HG02763 (cell line): Measurements from ENCODE around the gene TTPAL.
"Not testable (repeated sequence)": the region's sequence is repeated elsewhere in the genome, so short reads cannot be mapped to it uniquely, and the experiment has no call there.

ENCODE experiments used
- ATAC-seq: cut with Tn5 transposase; IDR thresholded peaks from one replicate; pipeline ENCODE4 v1.9.1; 2021; ENCODE audit warnings: mild to moderate bottlenecking, moderate library complexity; ENCODE audit not compliant: unreplicated experiment

Gene TTPAL

DNA sequence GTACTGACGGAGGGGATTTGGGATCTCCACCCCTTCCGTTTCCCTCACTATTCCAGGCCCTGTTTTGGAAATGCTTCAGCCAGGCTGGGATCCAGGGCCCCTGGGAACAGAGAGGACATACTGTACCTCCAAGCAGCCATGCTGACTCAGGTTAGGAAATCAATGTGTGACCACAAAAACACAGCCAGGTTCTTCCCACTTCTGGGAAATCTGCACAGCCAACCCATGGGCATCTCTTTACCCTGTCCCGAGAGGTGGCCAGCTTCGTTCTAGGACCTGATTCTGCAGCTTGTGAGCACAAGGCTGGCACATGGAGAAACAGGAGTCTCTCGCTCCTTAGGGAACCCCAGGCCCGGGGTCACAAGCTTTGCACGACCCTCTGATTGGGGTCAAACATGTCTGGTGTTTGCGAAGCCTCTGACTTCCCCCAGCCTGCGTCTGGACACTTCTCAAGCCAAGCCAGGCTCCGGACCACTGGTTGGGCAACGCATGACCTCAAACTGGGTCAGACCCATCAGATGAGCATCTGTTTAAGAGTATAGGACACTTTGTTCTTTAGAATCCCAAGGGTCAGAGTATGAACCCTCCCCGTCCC is 8.3 kb upstream of the TTPAL start:
- no peak for ATAC-seq

DNA sequence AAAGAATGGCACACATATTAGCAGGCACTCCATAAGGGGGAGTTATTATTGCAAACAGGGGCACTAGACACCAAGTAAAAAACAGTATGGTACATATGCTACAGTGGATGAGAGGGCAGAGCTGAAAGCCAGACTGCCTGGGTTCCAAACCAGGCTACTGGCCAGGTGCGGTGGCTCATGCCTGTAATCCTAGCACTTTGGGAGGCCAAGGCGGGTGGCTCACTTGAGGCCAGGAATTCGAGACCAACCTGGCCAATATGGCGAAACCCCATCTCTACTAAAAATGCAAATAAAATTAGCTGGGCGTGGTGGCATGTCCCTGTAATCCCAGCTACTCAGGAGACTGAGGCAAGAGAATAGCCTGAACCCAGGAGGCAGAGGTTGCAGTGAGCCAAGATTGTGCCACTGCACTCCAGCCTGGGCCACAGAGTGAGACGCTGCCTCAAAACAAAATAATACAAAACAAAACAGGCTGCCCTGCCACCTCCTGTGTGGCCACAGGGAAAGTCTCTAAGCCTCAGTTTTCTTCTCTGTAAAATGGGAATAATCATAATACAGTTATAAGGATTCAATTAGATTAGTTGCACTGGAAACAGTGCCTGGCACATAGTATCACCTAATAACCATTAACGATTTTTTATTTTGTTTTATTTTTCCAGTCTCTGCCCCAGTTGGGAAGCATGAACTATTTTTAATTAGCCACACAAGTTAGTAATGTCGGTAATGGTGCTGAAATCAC is 7.5 kb upstream of the TTPAL start:
- no peak for ATAC-seq

DNA sequence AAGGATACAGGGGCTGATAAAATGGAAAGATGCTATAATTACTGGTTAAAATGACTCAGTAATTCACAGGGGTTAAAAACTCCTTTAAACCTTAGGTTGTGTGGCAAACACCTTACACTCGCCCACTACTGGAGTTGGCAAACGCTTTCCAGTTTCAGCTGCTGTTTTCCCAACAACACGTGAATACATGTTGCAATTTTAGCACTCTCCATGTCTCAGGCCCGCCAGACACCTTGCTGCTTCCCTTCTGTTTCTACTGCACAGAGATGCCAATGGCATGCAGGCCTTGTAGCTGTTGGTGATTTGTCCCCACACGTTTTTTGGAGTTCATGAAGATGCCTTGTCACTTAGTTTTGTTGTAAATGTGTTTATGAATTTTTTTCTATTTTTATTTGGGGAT is 5.3 kb upstream of the TTPAL start:
- ATAC-seq: no peak

DNA sequence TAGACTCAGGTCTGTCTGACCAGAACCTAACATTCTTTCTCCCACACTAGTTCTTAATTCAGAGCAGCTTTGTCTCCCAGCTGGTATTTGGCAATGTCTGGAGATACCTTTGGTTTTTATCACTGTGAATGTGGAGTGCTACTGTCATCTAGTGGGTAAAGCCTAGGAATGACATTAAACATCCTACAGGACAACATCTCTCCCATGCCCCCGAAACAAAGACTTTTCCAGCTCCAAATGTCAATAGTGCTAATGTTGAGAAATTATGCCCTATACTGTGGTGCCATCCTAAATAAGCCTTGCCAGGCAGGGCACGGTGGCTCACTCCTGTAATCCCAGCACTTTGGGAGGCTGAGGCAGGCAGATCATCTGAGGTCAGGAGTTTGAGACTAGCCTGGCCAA is 4.2 kb upstream of the TTPAL start:
- no peak for ATAC-seq

DNA sequence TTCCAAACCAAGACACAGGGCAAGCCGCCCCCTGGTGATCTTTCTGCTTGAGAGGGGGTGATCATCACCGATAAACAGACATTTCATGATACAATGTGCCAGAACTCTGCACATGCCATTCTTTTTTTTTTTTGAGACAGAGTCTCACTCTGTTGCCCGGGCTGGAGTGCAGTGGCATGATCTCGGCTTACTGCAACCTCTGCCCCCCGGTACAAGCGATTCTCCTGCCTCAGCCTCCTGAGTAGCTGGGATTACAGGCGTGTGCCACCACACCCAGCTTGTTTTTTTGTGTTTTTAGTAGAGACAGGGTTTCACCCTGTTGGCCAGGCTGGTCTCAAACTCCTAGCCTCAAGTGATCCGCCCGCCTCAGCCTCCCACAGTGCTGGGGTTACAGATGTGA is 3.4 kb upstream of the TTPAL start:
- ATAC-seq: not testable (repeated sequence)

DNA sequence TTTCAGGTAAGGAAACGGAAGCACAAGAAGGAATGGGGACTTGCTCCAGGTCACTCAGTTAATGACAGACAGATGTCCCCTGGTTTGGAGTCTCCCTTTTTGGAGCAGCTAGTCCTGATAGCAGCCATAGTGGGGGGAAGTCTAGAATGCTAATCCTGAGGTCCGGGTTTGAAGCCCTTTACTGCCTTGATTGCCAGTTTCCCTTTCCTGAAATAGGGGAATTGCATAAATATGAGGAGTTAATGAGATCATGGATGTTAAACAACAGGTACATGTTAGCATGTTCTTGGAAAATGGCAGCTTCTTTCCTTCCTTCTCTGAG is 341 bp upstream of the TTPAL start:
- no peak for ATAC-seq

DNA sequence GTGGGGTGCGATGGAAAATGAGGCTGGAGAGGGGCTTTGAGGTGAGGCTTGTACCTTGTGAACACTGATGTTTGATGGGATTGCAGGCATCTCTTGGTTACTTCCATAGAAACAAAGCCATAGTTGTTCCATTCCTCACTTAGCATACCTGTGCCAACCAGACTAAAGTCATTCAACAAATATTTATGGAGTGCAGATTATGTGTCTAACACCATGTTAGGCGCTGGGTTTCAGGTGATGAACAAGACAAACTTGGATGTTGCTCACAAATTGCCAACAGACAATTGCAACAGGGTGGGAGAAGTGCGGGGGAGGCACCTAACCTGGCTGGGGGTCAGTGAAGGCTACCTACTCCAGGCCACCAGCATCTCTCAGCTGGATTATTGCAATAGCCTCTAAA is 1.5 kb downstream of the TTPAL start:
- ATAC-seq: no peak

DNA sequence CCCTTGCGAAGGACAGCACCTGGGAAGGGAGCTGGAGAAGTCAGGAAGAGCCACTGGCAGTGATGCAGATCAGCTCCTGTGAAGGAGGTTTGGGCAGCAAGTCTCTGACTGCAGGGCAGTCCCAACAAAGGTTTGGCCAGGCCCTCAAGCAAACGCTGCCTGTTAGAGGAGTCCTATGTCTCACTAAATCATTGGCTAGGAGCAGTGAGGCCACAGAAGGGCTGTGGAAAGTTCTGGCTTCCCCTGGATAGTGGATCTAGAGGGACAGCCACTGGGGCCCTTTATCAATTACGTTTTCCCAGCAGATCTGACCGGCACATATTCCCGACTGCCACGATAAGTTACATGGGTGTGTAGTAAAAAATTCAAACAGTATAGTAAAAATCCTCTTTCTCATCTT is 2.5 kb downstream of the TTPAL start:
- no peak for ATAC-seq

DNA sequence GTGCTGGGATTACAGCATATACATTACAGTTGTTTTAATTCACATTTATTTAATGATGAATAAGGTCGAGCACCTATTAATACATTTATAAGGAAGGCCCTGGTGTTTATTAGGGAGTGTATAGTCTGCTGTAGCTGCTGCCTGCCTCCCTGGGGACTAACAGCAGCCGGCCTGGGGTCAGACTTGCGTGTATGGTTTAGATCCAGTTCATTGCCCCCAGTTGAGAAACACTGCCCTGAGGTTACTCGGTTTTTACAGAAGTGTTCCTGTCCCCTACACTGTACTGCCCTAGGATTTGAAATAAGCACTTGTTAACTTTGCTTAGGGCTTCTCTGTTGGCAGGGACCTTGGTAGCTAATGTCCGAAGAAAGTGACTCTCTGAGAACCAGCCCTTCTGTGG is 4.0 kb downstream of the TTPAL start:
- no peak for ATAC-seq

DNA sequence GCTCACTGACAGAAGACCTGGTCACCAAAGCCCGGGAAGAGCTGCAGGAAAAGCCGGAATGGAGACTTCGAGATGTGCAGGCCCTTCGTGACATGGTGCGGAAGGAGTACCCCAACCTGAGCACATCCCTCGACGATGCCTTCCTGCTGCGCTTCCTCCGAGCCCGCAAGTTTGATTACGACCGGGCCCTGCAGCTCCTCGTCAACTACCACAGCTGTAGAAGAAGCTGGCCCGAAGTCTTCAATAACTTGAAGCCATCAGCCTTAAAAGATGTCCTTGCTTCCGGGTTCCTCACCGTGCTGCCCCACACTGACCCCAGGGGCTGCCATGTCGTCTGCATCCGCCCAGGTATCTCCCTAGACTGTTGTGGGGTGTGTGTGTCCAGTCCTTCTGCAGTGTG is 4.4 kb downstream of the TTPAL start:
- ATAC-seq: no peak

DNA sequence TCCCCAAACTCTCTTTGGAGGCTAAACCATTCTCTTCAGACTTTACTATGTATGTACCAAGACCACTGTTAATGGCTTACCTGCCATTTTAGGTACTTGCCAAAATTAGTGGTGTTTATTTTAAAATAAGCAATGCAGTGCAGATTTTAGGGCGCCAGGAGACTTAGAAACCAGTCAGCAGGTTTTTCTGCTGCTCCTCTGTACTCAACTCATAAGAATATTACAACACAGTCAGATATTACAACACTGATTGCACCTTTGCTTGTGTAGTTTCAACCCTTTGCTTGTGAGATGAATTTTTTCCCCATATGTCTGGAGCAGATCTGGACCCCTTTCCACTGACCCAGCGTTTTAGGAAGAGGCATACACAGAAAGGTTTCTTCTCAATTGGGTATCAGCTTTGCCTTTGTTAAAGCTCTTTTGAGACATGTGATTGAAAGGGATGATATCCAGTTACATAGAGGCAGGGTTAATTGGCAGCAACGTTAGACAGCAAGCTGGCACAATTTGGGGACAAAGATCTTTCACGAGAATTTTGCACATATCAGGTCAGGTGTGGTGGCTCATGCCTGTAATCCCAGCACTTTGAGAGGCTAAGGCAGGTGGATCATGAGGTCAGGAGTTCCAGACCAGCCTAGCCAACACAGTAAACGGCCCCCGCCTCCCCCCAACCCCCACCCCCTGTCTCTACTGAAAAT is 6.2 kb downstream of the TTPAL start:
- no peak for ATAC-seq

DNA sequence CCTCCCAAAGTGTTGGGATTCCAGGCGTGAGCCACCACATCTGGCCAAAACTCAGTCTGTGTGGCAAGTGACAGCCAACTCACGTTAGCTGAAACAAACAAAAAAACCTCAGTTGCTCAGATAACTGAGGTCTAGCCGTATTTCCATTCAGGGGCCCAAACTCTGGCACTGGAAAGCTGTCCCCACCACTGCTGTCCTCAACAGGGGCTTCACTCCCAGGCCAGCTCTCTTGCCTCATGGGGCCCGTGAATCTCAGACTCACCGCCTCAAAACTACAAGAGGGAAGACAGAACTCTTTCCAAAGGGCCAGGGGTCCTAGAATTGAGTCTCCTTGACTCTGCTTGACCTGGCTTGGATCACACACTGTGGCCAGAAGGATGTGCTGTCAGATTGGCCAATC is 7.4 kb downstream of the TTPAL start:
- ATAC-seq: no peak

DNA sequence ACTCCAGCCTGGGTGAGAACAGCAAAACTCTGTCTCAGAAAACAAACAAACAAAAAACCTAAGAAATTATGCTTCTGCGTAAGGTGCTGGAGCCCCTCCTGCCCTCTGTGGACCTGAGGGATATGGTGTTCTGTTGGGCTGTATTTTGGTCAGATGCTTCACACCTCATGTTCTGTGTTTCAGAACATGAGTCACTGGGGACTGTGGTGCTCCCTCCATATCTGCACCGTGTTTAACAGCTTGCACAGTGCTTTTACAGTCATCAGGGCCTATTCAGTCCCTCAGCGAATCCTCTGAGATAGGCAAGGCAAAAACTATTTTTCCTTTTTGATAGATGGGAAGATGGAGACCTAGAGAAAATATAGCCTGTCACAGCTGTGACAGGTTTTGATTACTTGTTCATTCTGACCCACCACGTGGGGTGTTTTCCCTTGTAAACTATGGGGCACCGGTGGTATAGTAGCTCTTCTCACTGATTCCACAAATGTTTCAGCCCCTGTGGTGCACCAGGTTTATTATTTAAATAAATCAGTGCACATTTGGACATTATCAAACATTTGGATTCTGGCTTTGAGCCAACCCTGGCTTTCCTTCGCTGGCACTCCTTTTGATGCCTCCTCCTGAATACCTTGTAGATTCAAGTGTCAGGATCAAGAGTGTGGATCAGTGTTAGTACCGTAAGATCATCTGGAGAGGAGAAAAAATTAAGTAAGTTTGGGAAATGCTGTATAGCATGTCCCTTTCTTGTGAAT is 9.6 kb downstream of the TTPAL start:
- no peak for ATAC-seq

DNA sequence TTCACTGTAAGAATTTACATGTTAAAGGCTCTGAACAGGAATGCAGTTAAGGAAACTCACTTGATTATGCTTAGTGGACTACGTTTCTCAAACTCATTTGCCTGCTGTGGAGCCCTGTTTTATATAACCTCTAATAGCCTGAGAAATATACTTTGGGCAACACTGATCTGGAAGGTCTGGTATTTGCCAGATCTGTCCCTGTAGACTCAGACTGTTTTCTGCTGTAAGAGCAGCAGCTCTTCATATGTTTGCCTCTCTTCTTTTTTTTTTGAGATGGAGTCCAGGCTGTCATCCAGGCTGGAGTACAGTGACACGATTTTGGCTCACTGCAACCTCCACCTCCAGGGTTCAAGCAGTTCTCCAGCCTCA is 10.1 kb downstream of the TTPAL start:
- ATAC-seq: no peak

DNA sequence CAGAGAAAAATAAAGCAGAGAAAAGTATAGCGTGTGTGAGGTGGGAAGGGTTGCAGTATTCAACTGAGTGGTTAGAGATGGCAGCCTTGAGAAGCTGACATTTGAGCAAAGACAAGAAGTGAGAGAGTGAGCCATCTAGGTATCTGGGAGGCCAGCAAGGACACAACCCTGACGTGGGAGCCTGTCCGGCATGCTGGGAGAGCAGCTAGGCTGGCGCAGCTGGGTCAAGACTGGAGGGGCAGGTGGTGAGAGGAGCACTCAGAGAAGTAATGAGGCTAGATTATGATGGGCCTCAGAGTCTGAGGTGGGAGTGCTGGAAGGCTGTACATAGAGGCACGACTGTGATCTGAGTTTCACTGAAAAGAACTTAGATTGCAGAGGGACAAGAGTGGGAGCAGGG is 12.9 kb downstream of the TTPAL start:
- no peak for ATAC-seq

DNA sequence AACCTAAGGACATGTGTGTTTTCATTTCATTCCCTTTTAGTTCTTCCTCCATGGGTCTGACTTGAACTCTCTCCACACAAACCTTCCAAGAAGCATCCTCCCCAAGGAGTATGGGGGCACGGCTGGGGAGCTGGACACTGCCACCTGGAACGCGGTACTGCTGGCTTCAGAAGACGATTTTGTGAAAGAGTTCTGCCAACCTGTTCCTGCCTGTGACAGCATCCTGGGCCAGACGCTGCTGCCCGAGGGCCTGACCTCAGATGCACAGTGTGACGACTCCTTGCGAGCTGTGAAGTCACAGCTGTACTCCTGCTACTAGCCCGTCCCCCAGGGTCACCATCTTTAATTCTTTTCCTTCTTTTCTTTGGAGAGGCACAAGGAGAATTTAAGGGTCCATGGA is 13.5 kb downstream of the TTPAL start:
- no peak for ATAC-seq

DNA sequence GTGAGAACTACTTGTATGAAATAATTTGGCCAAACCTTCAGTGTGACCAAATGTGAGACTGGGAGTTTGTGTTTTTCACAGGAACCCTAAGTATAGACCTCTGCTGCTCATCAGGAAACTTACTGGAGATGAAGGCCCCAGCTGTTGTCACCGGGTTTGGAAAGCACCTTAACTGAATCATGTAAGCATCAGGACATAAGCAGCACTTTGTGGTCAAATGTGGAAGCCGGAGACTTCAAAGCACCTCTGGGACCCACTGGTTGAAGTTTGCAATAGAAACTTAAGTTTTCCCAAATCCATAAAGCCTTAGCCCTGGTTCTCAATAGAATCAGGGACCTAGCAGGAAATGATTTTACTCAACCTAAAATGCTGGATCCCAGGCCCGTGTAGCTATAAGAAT is 14.3 kb downstream of the TTPAL start:
- no peak for ATAC-seq

DNA sequence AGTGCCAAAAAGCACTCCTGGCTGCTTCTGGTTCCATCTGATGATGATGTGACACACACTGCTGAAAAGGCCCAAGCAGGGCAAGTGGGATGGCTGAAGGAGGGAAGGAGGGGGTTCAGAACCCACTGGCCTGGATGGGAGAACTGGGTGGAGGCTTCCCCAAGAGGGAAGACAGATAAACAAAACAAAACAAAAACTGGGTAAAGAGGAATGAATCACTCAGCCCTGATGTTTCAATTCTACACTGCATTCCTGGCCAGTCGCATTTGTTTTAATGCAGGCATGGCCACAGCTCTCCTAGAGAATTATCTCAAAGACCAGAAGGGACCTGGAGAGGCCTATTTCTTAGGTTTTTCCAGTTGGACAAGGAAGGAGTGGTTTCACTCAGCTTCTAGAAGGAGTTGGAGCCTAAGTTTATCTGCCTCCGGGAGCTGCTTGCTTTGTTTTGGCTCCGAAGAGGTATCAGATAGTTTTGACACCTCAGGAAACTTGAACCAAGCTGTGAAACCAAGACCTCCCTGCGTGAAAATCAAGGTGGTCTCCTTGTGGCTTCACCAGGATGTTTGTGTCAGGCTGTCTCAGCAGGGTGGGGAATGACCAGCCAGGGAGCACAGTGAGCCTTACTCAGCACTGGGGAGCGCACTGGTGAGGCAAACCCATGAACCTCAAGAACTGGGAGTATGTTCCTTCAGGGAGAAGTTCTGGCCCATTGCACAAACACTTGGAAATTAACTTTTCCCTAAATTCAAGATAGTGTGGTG is 16.1 kb downstream of the TTPAL start:
- no peak for ATAC-seq

DNA sequence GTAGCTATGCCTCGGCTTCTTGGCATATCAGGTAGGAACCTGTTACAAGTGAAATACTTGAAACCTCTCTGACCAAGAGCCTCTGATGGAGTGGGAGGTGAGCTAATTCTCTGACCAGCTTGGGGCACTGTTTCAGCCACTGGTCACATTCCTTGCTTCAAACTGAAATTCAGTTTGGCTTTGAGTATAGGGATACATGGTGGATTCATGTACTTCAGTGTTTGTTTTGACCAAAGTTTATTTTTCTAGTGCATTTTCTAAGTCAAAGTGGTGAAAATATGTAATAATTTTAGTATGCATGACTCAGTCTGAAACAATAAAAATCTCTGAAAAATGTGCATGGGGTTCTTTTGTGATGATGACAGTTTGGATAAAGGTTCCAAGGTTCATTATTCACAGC is 18.6 kb downstream of the TTPAL start:
- no peak for ATAC-seq

DNA sequence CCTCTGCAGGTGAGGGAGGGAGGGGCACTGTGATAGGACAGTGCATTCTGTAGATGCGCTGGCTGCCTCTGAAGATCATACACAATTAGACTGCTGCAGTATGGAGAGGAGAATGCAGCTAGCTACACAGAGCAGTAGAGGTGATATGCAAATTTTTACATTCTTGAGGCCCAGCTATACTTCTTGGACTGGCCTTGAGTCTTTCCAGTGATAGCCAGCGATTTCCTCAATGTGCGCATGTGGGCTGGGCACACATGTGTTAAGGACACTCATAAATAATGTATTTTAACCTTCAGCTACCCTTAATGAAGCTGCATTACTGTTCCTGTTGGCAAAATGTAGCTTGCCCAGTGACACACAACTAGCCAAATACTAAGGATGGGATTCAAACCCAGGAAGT is 19.0 kb downstream of the TTPAL start:
- ATAC-seq: no peak

DNA sequence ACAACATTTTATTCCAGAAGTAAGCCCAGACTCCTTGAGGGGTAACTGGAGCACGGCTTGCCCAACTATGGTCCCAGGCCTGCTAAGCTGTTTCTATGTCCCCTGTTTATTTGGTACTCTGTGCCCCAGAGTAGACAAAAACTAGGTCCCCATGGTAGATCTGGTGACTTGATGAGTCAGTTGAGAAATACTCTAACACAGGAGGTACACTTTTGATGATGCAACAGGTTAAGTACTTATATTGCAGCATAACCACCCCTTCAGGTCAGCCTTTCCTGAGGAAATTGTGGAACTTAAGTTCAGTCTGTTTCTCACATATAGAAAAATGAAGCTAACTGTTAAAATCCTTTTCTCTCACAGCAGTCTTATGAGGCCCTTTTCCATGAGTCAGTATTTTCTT is 19.6 kb downstream of the TTPAL start:
- ATAC-seq: no peak
